K562 (cell line): ENCODE data around the gene LNPEP. TPM values are rescaled to one million over a fixed set of nuclear protein-coding genes. Genes with fewer than 3 reads are reported as not detected.

Experiments
- ATAC-seq: fragments of 200-7000 bp; cut with Tn5 transposase; 3 replicates; pipeline ENCODE4 v1.9.1; 2020; ENCODE audit warnings: moderate library complexity
- BruUV-seq: library from RNA; stranded (reverse); fragments of 400-500 nt; replicated peaks from 2 replicates; lab custom pipeline; 2021; lab: Mats Ljungman, UMichigan
- CTCF ChIA-PET: fragments of 300-600 bp; formaldehyde crosslinking; extraction: SDS; loops from one replicate; lab custom pipeline; 2021; ENCODE audit warnings: low intra/inter-chr PET ratio; lab: Yijun Ruan, JAX
- POLR2A ChIA-PET: fragments of 300-600, 350-650 bp; sonication (Branson Sonifier 250); formaldehyde crosslinking; extraction: SDS; loops from one replicate; lab custom pipeline; 2021; ENCODE audit warnings: antibody characterized with exemption, inconsistent platforms; lab: Yijun Ruan, JAX
- DNase-seq, 4 experiments: peaks; one replicate each; pipeline versions ENCODE4 v3.0.0 to v3.0.0-alpha.2; 2011 to 2018; ENCODE audit warnings: low spot score in 3 of 4, mixed read lengths in 3 of 4; ENCODE audit errors: extremely low read depth in 1 of 4
- FAIRE-seq: peaks from 2 replicates; lab custom pipeline; 2011; peaks lifted over from hg19 to GRCh38; lab: Jason Lieb, UNC
- H2AFZ ChIP-seq: 2 replicates; pipeline ENCODE4 v1.6.0; 2011; ENCODE audit warnings: low read depth, low read length, control low read depth, inconsistent platforms
- H3K27ac ChIP-seq: fragments of 200-600 bp; 3 replicates; pipeline ENCODE4 v1.8.0; 2011; ENCODE audit warnings: low read depth, mild to moderate bottlenecking, control low read depth, inconsistent platforms, low read length, moderate library complexity, mixed read lengths; ENCODE audit errors: extremely low read depth
- H3K27me3 ChIP-seq, 2 experiments: fragments of 300-600 bp in 1 of 2; 2 replicates in 1 of 2; 3 replicates in 1 of 2; pipeline versions ENCODE4 v1.6.0 to v1.8.0; 2011; ENCODE audit warnings: inconsistent platforms in 2 of 2, low read length in 2 of 2, mild to moderate bottlenecking in 1 of 2, mixed read lengths in 1 of 2, moderate library complexity in 1 of 2; ENCODE audit not compliant: control insufficient read depth in 2 of 2, insufficient read depth in 2 of 2
- H3K36me3 ChIP-seq: fragments of 300-600 bp; 3 replicates; pipeline ENCODE4 v1.8.0; 2011; ENCODE audit warnings: mild to moderate bottlenecking, low read length, inconsistent platforms; ENCODE audit not compliant: control insufficient read depth, insufficient read depth
- H3K4me1 ChIP-seq, 2 experiments: fragments of 200-600 bp in 1 of 2; replicated peaks in 1 of 2; 2 replicates in 1 of 2; 3 replicates in 1 of 2; pipeline versions ENCODE4 v1.5.1 to v1.8.0; 2011; ENCODE audit warnings: inconsistent platforms in 2 of 2, low read length in 2 of 2, mild to moderate bottlenecking in 1 of 2, mixed read lengths in 1 of 2, moderate library complexity in 1 of 2; ENCODE audit not compliant: control insufficient read depth in 2 of 2, insufficient read depth in 2 of 2
- H3K4me2 ChIP-seq: 2 replicates; pipeline ENCODE4 v1.6.1; 2011; ENCODE audit warnings: low read length, control low read depth, inconsistent platforms, mixed read lengths; ENCODE audit not compliant: insufficient read depth
- H3K4me3 ChIP-seq: fragments of 200-600 bp; sonication (generic), shearing (Covaris generic); 2 replicates; pipeline ENCODE4 v1.5.1; 2016; ENCODE audit warnings: control low read depth, inconsistent platforms
- H3K79me2 ChIP-seq: fragments of 200-600 bp; 3 replicates; pipeline ENCODE4 v1.8.0; 2011; ENCODE audit warnings: low read length, inconsistent platforms; ENCODE audit not compliant: control insufficient read depth, insufficient read depth
- H3K9ac ChIP-seq, 2 experiments: 2 replicates each; pipeline versions ENCODE4 v1.6.0 to v1.6.1; 2011; ENCODE audit warnings: low read depth in 2 of 2, low read length in 2 of 2, control low read depth in 1 of 2, inconsistent platforms in 1 of 2, mild to moderate bottlenecking in 1 of 2, mixed read lengths in 1 of 2; ENCODE audit not compliant: insufficient read depth in 1 of 2
- H3K9me1 ChIP-seq: one replicate; pipeline ENCODE4 v1.6.0; 2011; ENCODE audit warnings: inconsistent platforms, mild to moderate bottlenecking, low read length, moderate library complexity; ENCODE audit not compliant: control insufficient read depth, insufficient read depth
- H3K9me3 ChIP-seq: replicated peaks from 2 replicates; pipeline ENCODE4 v1.5.1; 2011; ENCODE audit warnings: low read depth, low read length, inconsistent platforms; ENCODE audit not compliant: control insufficient read depth, insufficient read depth
- H4K20me1 ChIP-seq: replicated peaks from 2 replicates; pipeline ENCODE4 v1.6.1; 2011; ENCODE audit warnings: low read length, inconsistent platforms, mixed read lengths; ENCODE audit not compliant: control insufficient read depth, insufficient read depth
- ASH1L ChIP-seq: fragments of 450-650 bp; IDR thresholded peaks from 2 replicates; pipeline ENCODE4 v1.6.1; 2018; ENCODE audit warnings: borderline replicate concordance, mild to moderate bottlenecking, low read depth; ENCODE audit not compliant: partially characterized antibody
- GTF2A2 ChIP-seq: IDR thresholded peaks from 2 replicates; pipeline ENCODE4 v1.6.1; 2016; ENCODE audit warnings: mild to moderate bottlenecking, missing genetic modification characterization, missing compliant biosample characterization
- HNRNPK ChIP-seq: fragments of 200-400 bp; formaldehyde crosslinking; IDR thresholded peaks from one replicate; pipeline ENCODE4 v1.6.1; 2018; ENCODE audit warnings: mild to moderate bottlenecking, low read depth, low read length; ENCODE audit not compliant: poor library complexity, severe bottlenecking
- JUN ChIP-seq, 2 experiments: sonication (generic) in 1 of 2; formaldehyde crosslinking in 1 of 2; IDR thresholded peaks; 2 replicates each; pipeline versions ENCODE4 v1.6.1 to v1.8.0; 2012 to 2022; ENCODE audit warnings: borderline replicate concordance in 2 of 2, mild to moderate bottlenecking in 2 of 2, improper control_type of control experiment in 1 of 2, low read depth in 1 of 2, low read length in 1 of 2, missing genetic modification reagents in 1 of 2
- NCOA2 ChIP-seq, 2 experiments: fragments of 450-650 bp; IDR thresholded peaks; 2 replicates each; pipeline ENCODE4 v1.6.1; 2018; ENCODE audit warnings: mild to moderate bottlenecking in 2 of 2, moderate library complexity in 1 of 2; ENCODE audit not compliant: partially characterized antibody in 2 of 2
- NR2C2 ChIP-seq, 2 experiments: fragments of 200-800 bp in 1 of 2; sonication (Bioruptor generic) in 1 of 2; sonication (generic) in 1 of 2; formaldehyde crosslinking in 1 of 2; IDR thresholded peaks; 2 replicates each; pipeline versions ENCODE4 v1.6.1 to v1.8.0; 2016 to 2022; ENCODE audit warnings: mild to moderate bottlenecking in 1 of 2, missing compliant biosample characterization in 1 of 2, missing genetic modification characterization in 1 of 2, missing genetic modification reagents in 1 of 2
- RUNX1 ChIP-seq: sonication (generic); IDR thresholded peaks from 2 replicates; pipeline ENCODE4 v1.6.1; 2016; ENCODE audit warnings: antibody characterized with exemption, low read depth
- SIX5 ChIP-seq, 2 experiments: IDR thresholded peaks; 2 replicates each; pipeline ENCODE4 v1.6.1; 2011; ENCODE audit warnings: low read length in 2 of 2, borderline replicate concordance in 1 of 2, low read depth in 1 of 2, mild to moderate bottlenecking in 1 of 2, moderate library complexity in 1 of 2; ENCODE audit not compliant: insufficient read depth in 1 of 2
- USF2 ChIP-seq: sonication (generic); formaldehyde crosslinking; IDR thresholded peaks from 2 replicates; pipeline ENCODE4 v1.5.0; 2020; ENCODE audit warnings: missing genetic modification reagents
- ZBTB7A ChIP-seq: IDR thresholded peaks from 2 replicates; pipeline ENCODE4 v1.6.1; 2011; ENCODE audit warnings: low read depth, mild to moderate bottlenecking, low read length, moderate library complexity, borderline replicate concordance; ENCODE audit not compliant: control insufficient read depth
- ZNF197 ChIP-seq: fragments of 200-800 bp; sonication (Bioruptor generic); IDR thresholded peaks from 2 replicates; pipeline ENCODE4 v1.6.1; 2016; ENCODE audit warnings: low read depth, missing genetic modification characterization, missing compliant biosample characterization
- ZNF263 ChIP-seq: sonication (generic); formaldehyde crosslinking; IDR thresholded peaks from 2 replicates; pipeline ENCODE4 v1.8.0; 2022; ENCODE audit warnings: mild to moderate bottlenecking, missing genetic modification reagents, borderline replicate concordance
- ZNF316 ChIP-seq: fragments of 450-650 bp; IDR thresholded peaks from 2 replicates; pipeline ENCODE4 v1.6.1; 2016
- WGBS: fragments of 100-300 bp; shearing (Covaris generic); methylation state at CpG from one replicate; pipeline ENCODE4 v1.1.6; 2016; ENCODE audit warnings: low coverage, mixed read lengths; ENCODE audit not compliant: insufficient coverage; ENCODE audit errors: missing lambda C conversion rate; 5-methylcytosine and 5-hydroxymethylcytosine counted together
- in situ Hi-C: fragments of 300-500 bp; cut with MboI; formaldehyde crosslinking; loops from 4 replicates; pipeline ENCODE4 v1.15.0; 2018; ENCODE audit warnings: inconsistent platforms, mixed read lengths
- intact Hi-C: fragments of 100-400 bp; cut with micrococcal nuclease; formaldehyde crosslinking; loops from 2 replicates; pipeline ENCODE4 v1.14.2; 2022
- polyA plus RNA-seq, 8 experiments: library from polyadenylated mRNA; depleted of rRNA in 4 of 8; stranded (reverse) in 5 of 8; unstranded in 3 of 8; fragments of >200 nt; fragmentation: Nextera tagmentation in 2 of 8; fragmentation: Illumina TruSeq in 1 of 8; extraction: Ambion mirVana in 2 of 8; extraction: Trizol in 1 of 8; gene quantifications; 2 replicates each; pipeline versions ENCODE4 v1.2.1 to v1.2.3, GENCODE V29; 2011 to 2014; ENCODE audit warnings: inconsistent platforms in 1 of 8, missing spikeins in 1 of 8
- total RNA-seq, 7 experiments: library from RNA; depleted of rRNA in 6 of 7; stranded (reverse); fragments of >200 nt in 6 of 7; fragmentation: Illumina TruSeq in 2 of 7; extraction: Trizol in 2 of 7; gene quantifications; 2 replicates each; pipeline versions ENCODE4 v1.2.1 to v1.2.3, GENCODE V29; 2011 to 2021; ENCODE audit warnings: low replicate concordance in 1 of 7

LNPEP gene
- total and polyA plus RNA-seq, 9 of the 15 experiments (the other 6 are each of a cell fraction or from before 2014, with no cell fraction given) = 2.6 to 27.9 (median 11.2) TPM

- TF ChIP-seq SIX5 (IDR thresholded peaks at IDR 0.05; ENCODE audit: borderline replicate concordance in 1 of 2, insufficient read depth in 1 of 2, low read depth in 1 of 2, low read length in 2 of 2) (no peak), NR2C2 (CRISPR knock-in tag; IDR thresholded peaks at IDR 0.05) (no peak), NR2C2 (tag; IDR thresholded peaks at IDR 0.05) (no peak), NCOA2 (IDR thresholded peaks at IDR 0.05; ENCODE audit: partially characterized antibody in 2 of 2) (no peak), GTF2A2 (no peak), ZNF316 (peak; percentile 55), ZBTB7A (no peak)
Observed at GRCh38 chr5:96936431-96937320, 796 bp downstream of the LNPEP start (continued).

GRCh38 chr5:96940586-96940985, 4.7 kb downstream of the LNPEP start:
- ATAC-seq (no peak), DNase-seq (no peak), FAIRE-seq (no peak)
- POLR2A ChIA-PET = no interaction called here
- 72% methylated on average over 3 of the region's 3 CpGs for WGBS
- H3K79me2 ChIP-seq = peaks cover 67% of the 10 kb centered on the region
- H3K27ac ChIP-seq = no peak overlapping the region
- no peaks in the 10 kb centered on the region for H3K9me3 ChIP-seq
- BruUV-seq = no TSS peak
- in situ Hi-C loops (no loop called here), intact Hi-C loops (no loop called here)
- no peak for TF ChIP-seq USF2
- no peak for TF ChIP-seq RUNX1
- no peak for TF ChIP-seq ASH1L
- no peak for TF ChIP-seq ZNF197 (CRISPR knock-in tag)
- TF ChIP-seq JUN (IDR thresholded peaks at IDR 0.05; ENCODE audit: borderline replicate concordance, low read depth, low read length) = no peak
- TF ChIP-seq JUN (CRISPR knock-in tag; IDR thresholded peaks at IDR 0.05; ENCODE audit: borderline replicate concordance) = no peak
- no peak for TF ChIP-seq HNRNPK
- TF ChIP-seq ZNF263 = no peak
- CTCF ChIA-PET = no interaction called here
- no peaks in the 10 kb centered on the region for H3K9me1 ChIP-seq
- no peak overlapping the region for H3K4me2 ChIP-seq
- peaks cover 9% of the 10 kb centered on the region; the same call in 1 of the 3 replicates for H3K36me3 ChIP-seq
- H3K27me3 ChIP-seq = no peaks in the 10 kb centered on the region
- H4K20me1 ChIP-seq = no peaks in the 10 kb centered on the region
- no peak overlapping the region for H3K9ac ChIP-seq
- H2AFZ ChIP-seq = no peak overlapping the region
- peaks cover 2 to 14% of the 10 kb centered on the region in 2 experiments; a peak in 3 of 5 replicates for H3K4me1 ChIP-seq
- H3K4me3 ChIP-seq = no peak overlapping the region
